GM21367 (cell line): Measurements from ENCODE around the gene BCOR.

ENCODE experiments used
- ATAC-seq: cut with Tn5 transposase; IDR thresholded peaks from one replicate; pipeline ENCODE4 v1.9.1; 2021; ENCODE audit not compliant: unreplicated experiment

BCOR gene

DNA sequence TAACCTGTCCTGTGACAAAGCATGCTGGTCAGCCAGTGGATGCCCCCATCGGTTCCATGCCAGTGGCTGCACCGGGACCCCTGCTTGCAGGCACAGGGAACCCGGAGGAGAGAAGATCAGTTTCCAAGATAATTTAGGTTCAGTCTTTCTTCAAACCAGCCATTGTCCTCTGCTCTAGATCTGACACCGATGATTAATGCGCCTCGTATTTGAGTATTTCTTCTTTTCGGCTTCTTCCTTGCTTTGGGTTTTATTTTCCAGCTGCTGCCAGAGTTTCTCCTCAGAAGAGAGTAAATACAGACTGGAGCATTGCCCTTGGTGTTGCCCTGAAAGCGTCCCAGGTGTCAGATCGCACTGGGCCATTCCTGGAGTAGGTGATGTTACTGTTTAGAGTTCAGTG, 19.2 kb upstream of the BCOR start:
- ATAC-seq: no peak

DNA sequence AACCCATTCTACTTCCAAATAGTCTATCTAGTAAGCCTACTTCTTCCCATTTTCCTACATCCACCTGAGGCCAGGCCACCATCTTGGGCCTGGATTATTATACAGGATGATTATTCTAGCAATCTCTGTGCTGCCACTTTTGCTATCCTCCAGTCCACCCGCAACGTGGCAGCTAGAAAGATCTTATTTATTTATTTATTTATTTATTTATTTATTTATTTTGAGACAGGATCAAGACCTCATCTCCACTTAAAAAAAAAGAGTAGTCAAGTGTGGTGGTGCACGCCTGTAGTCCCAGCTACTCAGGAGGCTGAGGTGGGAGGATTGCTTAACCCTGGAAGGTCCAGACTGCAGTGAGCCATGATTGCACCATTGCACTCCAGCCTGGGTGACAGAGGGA, 15.2 kb upstream of the BCOR start:
- no peak for ATAC-seq

DNA sequence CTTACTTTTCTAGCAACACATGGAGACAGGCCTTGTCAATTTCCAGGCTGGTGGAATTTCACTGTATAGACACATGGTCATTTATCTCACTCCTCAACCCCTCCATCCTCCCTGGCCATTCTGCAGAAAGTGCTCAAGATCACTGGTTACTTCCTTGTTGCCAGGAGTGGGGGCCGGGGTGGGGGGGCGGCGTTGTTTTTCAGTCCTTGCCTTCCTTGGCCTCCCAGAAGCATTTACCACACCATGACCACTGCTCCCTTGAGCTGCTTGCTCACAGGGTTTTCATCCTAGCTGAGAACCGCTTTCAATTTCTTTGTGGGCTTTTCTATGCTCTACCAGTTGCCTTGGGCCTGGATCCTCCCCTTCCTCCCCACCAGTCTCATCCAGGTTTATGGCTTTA, 14.1 kb upstream of the BCOR start:
- no peak for ATAC-seq

DNA sequence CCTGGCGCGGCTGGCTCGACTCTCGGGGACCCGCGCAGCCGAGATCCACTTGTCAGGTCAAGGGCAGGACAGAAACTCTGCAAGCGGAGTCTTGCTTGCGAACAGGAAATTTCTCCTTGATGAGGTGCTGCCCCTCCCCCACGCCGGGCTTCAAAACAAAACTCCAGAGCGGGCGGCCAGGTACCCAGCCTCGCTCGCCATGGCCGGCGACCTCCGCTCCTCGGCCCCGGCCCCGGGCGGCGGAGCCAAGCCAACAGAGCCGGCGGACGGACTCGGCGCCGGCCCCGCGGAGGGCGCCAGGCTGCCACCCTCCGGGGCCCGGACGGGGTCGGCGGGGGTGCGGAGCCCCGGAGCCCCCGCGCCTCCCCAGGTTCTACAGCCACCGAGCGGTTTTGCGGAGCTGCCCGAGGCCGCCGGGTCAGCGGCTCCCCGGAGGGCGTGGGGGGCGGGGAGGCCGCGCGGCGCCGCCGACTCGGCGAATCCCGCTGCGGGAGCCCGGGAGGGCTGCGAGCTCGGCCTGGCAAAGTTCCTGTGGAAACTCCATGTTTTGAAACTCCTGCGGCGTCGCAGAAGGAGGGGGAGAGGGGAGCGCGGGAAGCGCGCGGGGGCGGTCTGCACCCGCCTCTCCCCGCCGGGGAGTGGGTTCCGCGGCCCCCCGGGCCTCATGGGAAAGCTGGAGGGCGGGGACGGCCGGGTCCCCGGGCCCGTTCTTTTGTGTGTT, 11.7 kb upstream of the BCOR start:
- ATAC-seq: no peak

DNA sequence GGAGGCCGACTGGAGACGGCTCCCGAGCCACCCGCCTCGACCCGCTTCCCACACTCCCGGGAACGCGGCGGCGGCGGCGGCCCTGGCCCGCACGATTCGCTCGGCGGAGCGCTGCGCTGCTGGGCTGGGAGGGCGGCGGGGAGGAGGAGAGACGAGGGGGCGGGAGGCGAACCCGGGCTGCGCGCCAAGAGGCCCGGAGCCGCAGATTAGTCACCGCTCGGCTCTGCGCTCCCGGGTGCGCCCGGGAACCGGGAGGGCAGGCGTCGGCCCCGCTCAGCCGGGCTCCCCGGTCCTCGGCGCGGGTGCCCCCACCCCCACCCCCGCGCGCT, 11.2 kb upstream of the BCOR start:
- ATAC-seq: no peak

DNA sequence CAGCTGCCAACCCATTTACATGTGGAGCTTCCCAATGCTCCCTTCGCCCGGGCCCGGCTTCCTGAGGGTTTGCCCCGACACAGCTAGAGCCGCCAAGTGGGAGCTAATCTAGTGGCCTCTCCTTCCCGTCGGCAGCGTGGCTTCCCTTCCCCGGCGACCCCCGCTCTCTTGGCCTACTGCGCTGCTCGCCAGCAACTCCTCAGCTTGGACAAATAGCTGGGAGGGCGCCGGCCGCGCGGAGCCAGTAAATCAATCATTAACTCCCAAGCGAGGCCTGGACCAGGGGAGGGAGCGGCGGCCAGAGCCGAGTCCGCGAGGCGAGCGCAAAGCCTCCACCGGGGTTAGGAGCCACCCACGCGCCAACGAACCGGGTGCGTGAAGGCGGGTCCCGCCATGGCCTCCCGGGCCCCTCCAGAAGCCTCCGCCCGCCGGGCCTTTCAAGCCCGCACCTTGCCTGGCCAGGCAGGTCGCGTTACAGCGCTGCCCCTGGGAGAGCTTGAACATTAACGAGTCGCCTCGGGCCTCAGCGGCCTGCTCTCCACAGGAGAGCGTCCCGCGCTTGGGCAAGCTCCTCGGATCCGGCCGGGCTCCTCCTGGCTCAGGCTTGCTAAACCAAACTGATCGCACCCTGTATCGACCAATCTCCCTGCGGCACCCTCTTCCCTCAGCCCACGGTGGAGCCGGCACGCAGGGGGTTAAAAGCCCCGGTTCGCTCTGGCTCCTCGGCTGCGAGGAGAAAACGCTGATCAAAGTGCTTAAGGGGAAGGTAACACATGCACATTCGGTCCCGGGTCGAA, 10.6 kb upstream of the BCOR start:
- no peak for ATAC-seq

DNA sequence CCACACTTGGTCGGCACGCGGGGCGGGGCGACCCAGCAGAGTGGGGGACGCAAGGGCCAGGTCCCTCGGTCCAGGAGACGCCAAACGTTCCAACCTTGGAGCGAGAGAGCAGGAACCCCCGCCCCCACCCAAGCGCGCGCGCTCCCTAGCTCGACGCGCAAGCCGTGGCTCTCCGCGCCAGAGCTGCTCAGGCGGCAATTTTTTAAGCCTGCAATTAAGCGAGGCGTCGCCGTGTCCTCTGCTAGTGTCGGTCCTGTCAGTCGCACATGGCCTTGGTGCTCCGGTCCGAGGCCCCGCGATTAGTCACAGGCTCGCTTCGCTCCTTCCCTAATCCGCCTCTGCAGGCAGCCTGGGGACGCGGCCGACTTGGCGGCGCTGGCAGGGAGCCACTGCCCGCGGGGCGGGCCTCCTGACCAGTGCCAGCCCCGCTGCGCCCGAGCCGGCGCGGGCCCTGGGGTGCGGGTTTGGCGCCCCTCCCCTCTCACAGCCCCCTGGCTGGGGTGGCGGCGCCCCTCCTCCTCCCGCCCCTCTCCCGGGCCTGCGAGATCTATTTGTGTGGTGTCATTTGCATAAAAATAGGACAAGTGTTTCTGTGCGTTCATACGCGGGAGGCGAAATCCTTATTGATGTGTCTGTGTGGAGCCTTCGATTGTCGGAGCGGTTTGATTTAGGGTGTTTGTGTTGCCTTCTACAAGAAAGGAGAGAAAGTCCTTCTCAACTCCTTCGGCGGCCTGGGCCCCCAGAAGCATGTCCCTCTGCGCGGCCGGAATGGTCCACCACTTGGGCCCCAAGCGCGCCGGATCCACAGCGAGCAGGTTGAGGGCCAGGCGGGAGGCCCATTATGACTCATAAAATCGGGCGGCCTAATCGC, 9.8 kb upstream of the BCOR start:
- no peak for ATAC-seq

DNA sequence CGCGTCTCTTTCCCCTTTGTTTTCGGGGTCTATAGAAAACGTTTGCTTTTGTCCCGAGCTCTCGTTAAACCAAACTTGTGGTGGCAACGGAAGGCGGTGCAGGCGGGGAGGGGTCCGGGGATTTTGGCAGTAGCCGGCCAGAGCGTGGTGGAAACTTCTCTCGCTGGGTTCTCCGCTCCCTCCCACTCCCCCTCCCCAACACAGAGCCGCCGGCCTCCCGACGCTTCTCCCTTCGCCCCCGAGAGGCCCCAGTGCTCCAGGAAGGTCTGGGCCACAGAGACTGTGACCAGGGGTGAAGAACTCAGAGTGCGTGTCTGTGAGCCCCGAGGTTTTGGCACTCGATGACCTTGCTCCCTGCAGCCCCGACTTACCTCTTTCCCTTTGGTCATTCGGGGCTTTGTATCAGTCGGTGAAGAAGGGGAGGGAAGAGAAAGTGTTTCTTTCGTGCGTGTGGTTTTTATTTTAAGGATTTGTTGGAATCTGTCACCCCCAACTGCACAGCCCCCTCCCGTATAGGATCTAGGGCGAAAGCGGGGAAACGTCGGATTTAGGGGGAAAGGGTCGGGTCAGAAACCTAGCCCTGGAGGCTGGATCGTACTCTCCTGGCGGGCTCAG, 9.0 kb upstream of the BCOR start:
- ATAC-seq: no peak

DNA sequence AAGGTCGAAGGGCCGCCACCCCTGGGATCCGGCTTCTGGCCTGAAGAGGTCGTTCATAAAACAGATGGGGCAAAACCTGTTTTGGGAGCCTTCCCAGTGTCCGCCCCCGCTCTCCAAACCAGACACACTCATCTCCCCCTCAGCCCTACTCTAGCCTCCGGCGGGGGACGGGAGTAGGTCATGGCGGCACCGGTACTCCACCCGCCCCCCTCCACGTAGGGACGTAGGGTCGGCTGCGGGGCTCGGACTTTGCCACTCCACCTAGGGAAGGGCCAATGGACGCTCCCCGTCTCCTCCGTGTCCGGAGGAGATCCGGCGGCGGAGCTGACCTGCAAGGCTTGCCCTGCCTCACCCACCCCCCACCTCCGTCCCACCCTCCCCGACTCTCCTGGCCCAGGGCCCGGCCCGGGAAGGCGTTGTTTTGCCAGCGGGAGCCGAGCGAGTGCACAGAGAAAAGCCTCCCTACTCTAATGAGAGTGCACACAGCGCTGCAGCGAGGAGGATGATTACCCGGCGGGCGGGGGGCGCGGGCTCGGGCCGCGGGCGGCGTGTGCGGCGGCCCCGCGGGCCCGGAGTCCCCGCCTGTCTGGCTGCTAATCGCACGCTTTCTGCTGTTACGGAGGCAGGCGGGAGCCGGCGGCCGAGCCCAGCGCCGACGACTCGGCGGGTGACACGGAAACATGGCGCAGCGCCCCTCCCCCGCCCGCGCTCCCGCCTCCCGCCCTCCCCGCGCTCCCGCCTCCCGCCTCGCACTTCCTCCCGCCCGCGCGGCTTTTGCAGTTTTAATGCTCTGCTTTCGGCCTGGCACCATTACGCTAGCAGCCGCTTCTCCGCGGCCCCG, 8.3 kb upstream of the BCOR start:
- ATAC-seq: no peak

DNA sequence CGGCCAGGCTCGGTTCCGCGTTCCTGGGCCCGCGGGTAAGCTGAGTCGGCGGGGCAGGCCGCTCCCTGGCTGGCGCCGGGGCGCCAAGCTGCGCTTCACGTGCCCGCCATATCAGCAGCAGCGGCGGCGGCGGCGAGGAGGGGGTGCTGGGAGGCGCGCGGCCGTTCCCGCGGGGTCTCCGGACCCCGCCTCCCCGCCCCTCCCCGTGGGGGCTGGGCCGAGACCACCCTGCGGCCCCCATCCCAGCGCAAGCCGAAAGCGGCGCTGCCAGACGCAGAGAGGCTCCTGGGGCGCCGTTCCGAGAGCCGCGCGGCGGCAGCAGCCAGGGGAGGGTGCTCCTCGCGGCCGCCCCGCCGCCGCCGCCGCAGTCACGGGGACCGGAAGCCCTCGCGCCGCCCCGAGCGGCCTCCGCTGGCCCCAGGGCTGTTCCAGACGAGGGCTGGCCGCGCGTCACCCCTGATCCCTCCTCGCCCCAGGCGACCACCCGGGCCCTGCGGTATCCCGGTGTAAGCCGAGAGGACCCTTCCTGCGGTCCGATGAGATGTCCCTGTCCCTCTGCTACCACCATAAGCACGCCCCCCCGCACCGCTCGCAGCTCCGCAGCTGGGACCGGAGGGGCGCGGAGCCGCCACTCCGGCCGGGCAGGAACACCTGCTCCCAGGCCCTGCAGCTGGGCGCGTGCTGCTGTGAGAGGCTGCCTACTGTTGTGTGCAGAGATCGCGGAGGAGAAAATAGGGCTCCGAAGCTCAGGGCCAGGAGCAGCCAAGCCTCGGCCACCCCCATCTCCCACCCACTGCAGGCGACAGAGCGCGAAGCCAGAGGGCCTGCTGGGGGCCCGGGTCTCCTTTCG, 7.5 kb upstream of the BCOR start:
- ATAC-seq: no peak

DNA sequence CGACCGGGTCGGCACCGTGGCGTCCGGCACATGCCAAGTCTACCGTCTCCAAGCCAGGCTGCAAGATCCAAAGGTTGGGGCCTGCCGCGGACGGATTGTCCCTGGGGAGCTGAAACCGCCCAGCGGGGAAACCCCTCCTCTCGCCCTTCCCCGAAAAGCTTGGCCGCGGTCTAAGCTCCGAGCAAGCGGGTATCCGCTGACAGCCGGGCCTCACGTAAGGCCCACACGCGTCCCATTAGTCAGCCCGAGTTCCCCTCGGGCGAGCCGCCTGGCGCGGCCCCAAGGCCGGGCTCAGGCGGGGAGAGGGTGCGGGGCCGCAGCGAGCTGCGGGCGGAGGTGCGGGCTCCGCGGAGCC, 6.8 kb upstream of the BCOR start:
- no peak for ATAC-seq

DNA sequence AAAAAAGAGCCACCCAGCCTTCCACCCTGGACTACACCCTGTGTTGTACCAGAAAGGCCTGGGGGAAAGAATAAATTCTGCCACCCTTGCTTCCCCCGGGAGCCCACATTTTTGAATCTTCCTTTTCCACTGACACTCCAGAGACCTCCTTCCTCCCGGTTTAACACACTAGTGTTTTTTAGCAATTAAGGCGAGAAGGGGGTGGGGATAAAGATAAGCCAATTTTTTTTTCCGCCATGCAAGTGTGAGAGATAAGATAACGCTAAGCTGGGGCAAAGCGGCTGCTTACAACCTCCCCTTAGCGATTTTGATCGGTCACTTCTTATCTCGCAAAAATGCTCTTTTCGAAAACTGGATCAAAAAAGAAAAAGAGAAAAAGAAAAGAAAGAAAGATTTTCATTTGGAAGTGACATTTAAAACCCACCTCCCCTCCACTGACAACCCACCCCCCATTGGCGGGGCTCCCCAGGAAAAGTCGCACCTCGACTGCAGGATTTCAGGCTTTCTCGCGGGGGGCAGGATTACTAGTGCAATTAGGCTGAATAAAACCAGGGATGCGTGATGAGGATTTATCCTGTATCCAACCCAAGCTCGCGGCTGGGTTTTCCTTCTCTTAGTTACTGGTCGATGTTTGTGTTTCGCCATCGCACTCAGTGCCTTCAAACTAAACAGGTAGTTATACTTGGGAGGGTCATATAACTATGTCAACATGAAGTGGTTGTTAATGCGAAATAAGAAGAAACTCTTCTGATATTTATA, 6.0 kb upstream of the BCOR start:
- no peak for ATAC-seq

DNA sequence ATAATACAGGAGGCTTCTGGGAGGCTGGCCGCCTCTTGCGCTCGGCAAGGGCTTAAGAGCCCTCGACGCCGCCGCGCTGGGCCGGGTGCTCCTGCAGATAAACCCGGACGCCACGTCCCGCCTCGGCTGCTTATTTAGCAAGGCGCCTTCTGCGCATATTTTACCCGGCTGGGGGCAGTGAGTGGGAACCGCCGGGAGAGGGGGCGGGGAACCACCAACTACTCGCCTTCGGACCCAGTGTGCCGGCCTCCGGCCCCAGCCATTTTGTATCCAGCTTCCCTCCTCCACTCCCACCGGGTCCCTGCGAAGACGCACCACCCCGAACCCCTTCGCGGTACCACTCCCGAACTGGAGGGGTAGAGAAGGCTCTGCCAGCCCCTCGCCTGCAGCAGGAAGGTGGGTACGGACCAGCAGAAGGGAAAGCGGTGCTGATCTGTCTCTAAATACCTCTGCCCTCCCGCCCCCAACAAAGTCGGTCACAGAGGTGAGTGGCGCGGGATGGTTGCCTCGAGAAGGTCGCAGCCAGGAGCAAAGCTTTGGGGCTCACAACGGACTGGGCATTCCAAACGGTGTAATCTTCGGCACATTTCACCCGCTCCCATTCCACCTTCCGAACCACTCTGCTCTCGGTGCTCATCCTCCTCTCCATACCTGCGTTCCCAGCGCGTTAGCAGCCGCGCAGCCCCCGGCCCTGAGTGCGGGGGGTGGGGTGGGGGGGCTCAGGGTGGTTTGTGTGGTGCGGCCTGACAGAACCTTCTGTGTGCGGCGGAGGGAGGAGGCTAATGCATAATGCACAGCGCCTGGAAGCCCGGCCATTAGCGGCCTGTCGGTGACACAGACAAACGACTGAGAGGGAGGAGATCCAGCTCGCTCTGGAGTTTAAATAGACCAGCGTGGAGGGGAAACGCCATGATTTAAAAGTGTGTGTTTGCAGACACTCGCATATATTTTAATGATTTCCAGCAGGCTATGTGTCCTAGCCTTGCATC, 4.9 kb upstream of the BCOR start:
- no peak for ATAC-seq

DNA sequence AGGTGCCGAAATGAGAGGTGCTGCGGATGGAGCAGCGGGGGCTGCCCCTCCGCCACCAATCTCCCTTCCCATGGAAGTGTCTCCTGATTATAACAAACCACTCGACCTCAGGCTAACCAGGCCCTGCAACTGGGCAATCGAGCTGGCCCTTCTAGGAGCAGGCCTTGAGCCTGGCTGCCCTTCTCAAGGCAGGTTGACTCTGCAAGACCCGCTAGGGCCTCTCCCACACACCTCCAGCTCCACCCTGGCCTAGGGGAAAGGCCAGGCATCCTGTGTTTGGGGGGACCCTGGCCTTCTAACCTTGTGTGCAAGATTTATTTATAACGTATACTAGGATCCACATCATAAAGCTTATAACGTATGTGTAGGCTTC, 3.7 kb upstream of the BCOR start:
- no peak for ATAC-seq

DNA sequence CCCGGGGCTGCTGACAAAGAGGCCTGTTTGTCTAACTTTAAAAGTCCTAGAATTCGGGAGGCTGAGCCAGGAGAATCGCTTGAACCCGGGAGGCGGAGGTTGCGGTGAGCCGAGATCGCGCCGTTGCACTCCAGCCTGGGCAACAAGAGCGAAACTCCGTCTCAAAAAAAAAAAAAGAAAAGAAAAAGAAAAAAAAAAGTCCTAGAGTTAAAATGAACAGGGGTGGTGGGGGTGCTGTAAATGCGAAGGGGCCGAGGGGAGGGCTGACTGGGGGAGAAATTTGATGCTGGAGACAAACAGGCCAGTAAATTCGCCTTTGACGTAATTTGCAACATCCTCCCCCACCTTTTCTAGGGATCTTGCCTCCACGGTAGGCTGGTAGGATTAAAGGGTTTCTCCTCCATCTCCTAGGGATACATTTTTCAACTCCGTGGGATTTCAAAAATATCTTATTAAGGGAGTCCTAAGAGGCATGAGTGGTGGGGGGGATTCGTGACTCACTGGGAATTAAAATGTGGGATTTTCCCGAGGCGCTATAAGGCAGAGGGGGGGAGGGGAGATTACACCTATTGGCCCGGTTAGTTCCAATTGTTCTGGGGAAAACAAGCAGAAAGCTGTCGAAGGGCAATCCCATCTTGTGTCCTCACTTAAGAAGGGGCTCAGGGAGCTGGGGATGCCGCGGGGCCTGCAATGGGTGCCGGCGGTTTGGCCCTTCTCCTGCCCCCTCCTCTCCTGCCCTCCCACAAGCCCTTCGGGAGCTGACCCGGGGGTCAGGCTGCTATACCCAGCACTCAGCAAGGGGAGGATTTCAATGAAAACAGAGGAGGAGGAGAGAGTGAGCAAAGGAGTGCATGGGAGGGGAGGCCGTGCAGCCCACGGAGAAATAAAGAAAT, 3.0 kb upstream of the BCOR start:
- ATAC-seq: no peak

DNA sequence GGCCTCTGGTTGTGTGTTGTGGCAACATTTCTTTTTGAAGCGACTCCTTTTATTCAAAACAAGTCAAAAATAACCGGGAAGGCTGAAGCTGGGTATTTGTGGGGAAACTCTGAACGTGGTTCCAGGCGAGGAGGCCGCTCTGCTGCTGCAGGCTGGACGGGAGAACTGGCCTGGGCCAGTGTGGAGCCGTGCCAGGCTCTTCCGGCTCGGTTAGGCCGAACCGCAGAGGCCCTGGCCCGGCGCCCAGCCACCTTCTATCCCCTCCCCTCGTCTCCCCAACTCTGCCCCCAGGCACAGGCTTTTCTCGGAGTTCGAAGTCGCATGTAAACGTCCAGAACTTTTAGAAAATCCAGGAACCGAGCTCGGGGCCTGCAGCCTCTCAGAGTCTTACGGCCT, 2.4 kb upstream of the BCOR start:
- no peak for ATAC-seq
